Stimulated activated CD8-positive, alpha-beta memory T cell treated with anti-CD3 and anti-CD28 coated beads, Interleukin-7, amount 100 ng/mL, for 1 hour (primary cell): ENCODE measurements around the gene LRFN2.

Source experiments
- DNase-seq, 2 donors: peaks; one replicate each; pipeline ENCODE4 v3.0.0-alpha.2; 2020; ENCODE audit warnings: low read depth in 2 of 2

LRFN2 gene

DNA sequence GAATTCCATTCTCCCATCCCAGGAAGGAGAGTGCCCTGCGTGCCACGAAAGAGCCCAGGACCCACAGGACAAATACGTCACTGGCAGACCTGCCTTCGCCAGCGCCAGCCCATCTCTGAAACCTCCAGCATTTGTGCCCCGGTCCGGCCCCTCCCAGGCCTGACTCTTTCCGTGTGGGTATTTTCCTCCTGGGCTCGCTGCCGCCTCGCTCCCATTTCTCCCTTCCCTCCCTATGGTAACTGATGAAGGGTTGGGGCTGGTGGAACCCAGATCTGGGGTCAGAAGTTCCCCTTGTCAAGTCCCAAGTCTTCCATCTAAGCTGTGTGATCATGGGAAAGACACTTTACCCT is 208.5 kb downstream of the LRFN2 start:
- DNase-seq: no peak

DNA sequence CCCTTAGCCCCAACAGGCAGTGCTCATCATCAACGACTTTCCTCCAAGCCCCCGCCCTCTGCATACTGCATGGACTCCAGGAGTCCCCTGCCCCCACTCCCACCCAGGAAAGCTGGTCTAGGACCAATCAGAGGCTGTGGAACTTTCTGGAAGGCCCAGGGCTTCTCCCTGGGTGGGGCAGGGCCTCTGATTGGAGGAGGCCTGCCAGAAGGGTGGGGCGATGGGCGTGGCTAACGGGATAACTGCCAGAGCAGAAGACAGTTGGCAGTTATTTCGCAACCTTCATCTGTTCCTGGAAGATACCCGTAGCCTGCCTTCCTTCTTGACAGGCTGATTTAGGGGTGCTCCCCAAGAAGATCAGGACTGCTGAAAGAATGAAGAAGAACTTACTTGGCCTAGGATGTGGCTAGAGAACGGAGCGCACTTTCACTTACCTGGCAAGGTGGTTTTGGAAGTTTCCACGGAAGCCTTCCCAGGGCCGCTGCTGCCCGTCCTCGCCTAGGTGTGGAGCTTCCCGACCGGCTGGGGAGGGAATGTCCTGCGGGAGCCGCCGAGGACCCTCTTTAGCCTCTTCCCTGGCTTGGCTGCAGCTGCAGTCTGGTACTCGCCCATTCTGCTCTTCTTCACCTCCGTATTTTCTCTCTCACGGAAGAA is 209.0 kb downstream of the LRFN2 start:
- DNase-seq: no peak

- no peak for DNase-seq
Measured at GRCh38 chr6:40377173-40377806, 209.9 kb downstream of the LRFN2 start.

DNA sequence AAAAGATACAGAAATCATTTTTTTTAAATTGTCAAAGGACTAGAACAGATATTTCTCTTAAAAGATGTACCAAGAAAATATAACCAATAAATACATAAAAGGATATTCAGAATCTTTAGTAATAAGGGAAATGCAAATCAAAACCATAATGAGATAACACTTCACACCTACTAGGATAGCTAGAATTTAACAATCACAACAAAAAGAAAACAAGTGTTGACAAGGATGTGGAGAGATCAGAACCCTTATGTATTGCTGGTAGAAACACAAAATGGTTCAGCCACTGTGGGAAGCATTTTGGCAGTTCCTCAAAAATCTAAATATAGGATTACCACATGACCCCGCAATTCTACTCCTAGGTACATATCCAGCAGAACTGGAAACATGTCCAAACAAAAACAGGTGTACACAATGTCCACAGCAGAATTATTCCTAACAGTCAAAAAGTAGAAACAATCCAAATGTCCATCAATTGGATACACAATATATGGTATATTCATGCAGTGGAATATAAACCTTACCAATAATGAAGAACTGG is 211.0 kb downstream of the LRFN2 start:
- DNase-seq: no peak

GRCh38 chr6:40373267-40373666 is 213.9 kb downstream of the LRFN2 start:
- DNase-seq: no peak

DNA sequence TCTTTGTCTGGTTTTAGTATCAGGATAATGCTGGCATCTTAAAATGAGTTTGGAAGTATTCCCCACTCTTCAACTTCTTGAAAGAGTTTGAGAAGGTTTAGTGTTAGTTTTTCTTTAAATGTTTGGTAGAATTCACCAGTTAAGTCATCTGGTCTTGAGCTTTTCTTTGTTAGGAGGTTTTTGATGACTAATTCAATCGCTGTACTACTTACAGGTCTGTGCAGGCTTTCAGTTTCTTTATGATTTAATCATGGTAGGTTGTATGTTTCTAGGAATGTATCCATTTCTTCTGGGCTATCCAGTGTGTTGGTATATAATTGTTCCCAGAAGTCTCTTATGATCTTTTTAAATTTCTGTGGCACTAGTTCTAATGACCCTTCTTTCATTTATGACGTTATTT is 215.5 kb downstream of the LRFN2 start:
- DNase-seq: no peak

DNA sequence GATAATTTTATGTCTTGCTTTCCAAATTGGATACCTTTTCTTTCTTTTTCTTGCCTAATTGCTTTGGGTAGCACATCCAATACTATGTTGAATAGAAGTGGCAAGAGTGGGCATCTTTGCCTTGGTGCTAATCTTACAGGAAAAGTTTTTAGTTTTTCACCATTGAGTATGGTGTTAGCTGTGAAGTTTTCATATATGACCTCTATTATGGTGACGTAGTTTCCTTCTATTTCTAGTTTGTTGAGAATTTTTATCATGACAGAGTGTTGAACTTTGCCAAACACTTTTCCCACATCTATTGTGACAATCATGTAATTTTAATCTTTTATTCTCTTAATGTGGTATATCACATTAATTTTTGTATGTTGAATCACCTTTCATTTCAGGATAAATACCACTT is 216.1 kb downstream of the LRFN2 start:
- DNase-seq: no peak

DNA sequence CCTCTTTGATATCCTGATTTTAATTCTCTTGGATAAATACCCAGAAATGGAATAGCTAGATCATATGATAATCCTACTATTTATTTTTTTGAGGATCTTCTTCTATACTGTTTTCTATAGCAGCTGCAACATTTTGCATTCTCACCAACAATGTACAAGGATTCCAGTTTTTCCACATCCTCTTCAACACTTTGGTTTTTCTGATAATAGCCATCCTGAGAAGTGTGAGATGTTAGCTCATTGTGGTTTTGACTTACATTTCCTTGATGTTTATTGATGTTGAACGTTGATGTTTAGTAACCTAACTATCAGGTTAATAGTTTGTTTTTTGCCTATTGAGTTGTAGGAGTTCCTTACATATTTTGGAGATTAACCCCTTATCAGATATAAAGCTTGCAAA is 217.3 kb downstream of the LRFN2 start:
- no peak for DNase-seq

DNA sequence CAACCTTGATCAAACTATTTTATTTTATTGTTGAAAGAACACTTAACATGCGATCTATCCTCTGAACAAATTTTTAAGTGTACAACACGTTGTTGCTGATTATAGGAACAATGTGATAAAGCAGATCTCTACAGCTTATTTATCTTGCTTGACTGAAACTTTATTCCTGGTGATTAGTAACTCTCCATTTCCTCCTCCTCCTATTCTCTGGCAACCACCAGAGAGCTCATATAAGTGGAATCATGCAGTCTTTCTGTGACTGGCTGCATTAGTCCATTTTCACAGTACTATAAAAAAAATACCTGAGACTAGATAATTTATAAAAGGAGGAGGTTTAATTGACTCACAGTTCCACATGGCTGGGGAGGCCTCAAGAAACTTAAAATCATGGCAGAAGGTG is 218.1 kb downstream of the LRFN2 start:
- no peak for DNase-seq

DNA sequence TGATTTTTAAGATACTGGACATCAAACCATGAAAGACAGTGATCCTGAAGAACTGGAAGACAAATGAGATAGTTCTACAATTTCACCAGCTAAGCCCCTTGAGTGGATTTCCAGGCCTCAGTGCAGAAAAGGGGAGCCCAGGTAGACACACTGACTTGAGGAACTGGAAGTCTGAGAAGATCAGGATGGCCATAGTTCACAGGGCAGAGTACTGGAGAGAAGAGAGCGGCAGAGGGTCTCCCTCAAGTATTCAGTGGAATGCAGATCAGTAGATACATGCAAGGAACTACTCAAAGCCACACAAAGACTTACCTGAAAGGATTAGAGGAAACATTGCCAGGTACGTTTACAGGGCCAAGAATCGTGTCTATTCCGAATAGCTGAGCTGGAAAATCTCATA is 224.3 kb downstream of the LRFN2 start:
- DNase-seq: no peak

GRCh38 chr6:40359808-40360207 is 227.4 kb downstream of the LRFN2 start:
- DNase-seq: no peak

GRCh38 chr6:40358473-40359460 is 228.4 kb downstream of the LRFN2 start:
- DNase-seq: no peak

- DNase-seq: no peak
Measured at GRCh38 chr6:40356242-40356910, 230.8 kb downstream of the LRFN2 start.

DNA sequence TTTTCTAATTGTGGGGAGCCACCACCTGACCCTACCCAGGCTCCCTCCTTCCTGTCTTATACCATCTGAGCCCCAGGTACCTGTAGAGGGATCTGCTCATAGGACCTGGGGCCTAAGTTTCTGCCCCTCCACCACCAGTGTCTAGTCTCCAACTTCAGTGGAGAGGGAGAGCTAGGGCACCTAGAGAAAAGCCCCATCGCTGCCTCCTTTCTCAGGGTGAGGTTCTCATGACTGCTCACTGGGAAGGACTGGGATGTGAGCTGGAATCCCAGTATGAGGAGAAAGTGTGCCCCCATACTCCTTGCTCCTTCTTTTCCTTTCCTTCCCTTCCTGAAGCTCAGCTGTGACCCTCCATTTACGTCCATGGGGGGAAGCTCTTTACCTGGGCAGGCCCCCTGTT is 231.6 kb downstream of the LRFN2 start:
- no peak for DNase-seq

GRCh38 chr6:40355066-40355465 is 232.1 kb downstream of the LRFN2 start:
- no peak for DNase-seq

DNA sequence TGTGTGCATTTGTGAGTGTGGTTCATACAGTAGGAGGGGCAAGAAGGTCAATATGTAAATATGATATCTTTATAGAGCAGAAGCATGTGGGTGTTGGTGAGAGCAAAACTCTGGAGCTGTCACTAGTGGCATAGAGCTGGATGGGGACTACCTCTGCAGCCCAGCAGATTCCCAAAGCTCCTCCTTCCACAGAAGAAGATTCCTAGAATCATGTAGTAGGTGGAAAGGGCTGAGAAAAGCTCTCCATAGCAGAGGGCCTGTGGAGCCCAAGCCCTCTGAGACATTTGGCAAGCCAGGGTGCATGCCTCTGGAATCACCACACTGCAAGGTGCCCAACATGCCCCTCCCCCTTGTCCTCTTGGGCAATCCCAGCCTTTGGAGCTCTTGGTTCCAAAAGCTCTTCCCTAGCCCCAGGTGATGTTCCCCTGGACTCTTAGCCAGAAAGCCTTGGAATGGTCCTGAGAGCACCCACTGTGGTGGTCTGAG is 233.2 kb downstream of the LRFN2 start:
- no peak for DNase-seq

GRCh38 chr6:40353197-40353966 is 233.8 kb downstream of the LRFN2 start:
- DNase-seq: no peak

- DNase-seq: no peak
Measured at GRCh38 chr6:40352527-40353170, 234.5 kb downstream of the LRFN2 start.

GRCh38 chr6:40352006-40352405 is 235.2 kb downstream of the LRFN2 start:
- no peak for DNase-seq

GRCh38 chr6:40350747-40351217 is 236.4 kb downstream of the LRFN2 start:
- DNase-seq: no peak
